COLO668 (cell line): ENCODE results near the gene QPCTL.

ENCODE experiments used
- DNase-seq: peaks from one replicate; lab custom pipeline; 2025; ENCODE audit not compliant: unreplicated experiment; lab: John Stamatoyannopoulos, UW

QPCTL gene

GRCh38 chr19:45692187-45693105, at the start of gene QPCTL:
Gene QPCTL, plus strand, starts transcription at chr19:45692666. Its CDS starts 38 bp downstream, at chr19:45692704.
- peak; percentile 100 for DNase-seq

GRCh38 chr19:45643024-45643926, 49.2 kb upstream of the QPCTL start:
- DNase-seq, result peak; percentile 79

GRCh38 chr19:45643927-45644771, 48.3 kb upstream of the QPCTL start:
- DNase-seq, result no peak

- no peak for DNase-seq
Measured at GRCh38 chr19:45645068-45645630, 47.3 kb upstream of the QPCTL start.

GRCh38 chr19:45645631-45646344, 46.7 kb upstream of the QPCTL start:
- DNase-seq, result peak; percentile 45

- no peak for DNase-seq
Measured at GRCh38 chr19:45646345-45646698, 46.1 kb upstream of the QPCTL start.

- DNase-seq, result no peak
Measured at GRCh38 chr19:45650722-45651121, 41.7 kb upstream of the QPCTL start.

GRCh38 chr19:45653634-45654033, 38.8 kb upstream of the QPCTL start:
- no peak for DNase-seq

- no peak for DNase-seq
Measured at GRCh38 chr19:45655073-45655472, 37.4 kb upstream of the QPCTL start.

GRCh38 chr19:45657520-45658167, 34.8 kb upstream of the QPCTL start:
- DNase-seq, result peak; percentile 27

- DNase-seq, result no peak
Measured at GRCh38 chr19:45659096-45659729, 33.3 kb upstream of the QPCTL start.

GRCh38 chr19:45660636-45661035, 31.8 kb upstream of the QPCTL start:
- no peak for DNase-seq

GRCh38 chr19:45663800-45664199, 28.7 kb upstream of the QPCTL start:
- DNase-seq, result no peak

GRCh38 chr19:45664575-45664974, 27.9 kb upstream of the QPCTL start:
- DNase-seq, result no peak

- DNase-seq, result peak; percentile 75
Measured at GRCh38 chr19:45667620-45668341, 24.7 kb upstream of the QPCTL start, which contains the start of gene GIPR. Gene GIPR, plus strand, starts transcription at chr19:45668221. Its CDS starts 1,300 bp downstream, at chr19:45669521.

- peak; percentile 52 for DNase-seq
Measured at GRCh38 chr19:45668342-45668871, 24.1 kb upstream of the QPCTL start.

GRCh38 chr19:45670670-45671453, 21.6 kb upstream of the QPCTL start:
- DNase-seq, result peak; percentile 21
